IPS DF 6.9 (cell line): ENCODE measurements around the gene FAM83G.
"Not testable (repeated sequence)": the region's sequence is repeated elsewhere in the genome, so short reads cannot be mapped to it uniquely, and the experiment has no call there.

Source experiments
- DNase-seq: peaks from one replicate; pipeline ENCODE4 v3.0.0-alpha.2; 2013; ENCODE audit warnings: low read depth, low spot score
- H3K27ac ChIP-seq: one replicate; pipeline ENCODE4 v1.5.1; 2013; ENCODE audit warnings: low read length, control low read depth
- H3K27me3 ChIP-seq: 2 replicates; pipeline ENCODE4 v1.6.1; 2013; ENCODE audit warnings: mild to moderate bottlenecking, low read length; ENCODE audit not compliant: control insufficient read depth, insufficient read depth
- H3K36me3 ChIP-seq: 2 replicates; pipeline ENCODE4 v1.6.1; 2013; ENCODE audit warnings: low read length; ENCODE audit not compliant: control insufficient read depth, insufficient read depth
- H3K4me1 ChIP-seq: 2 replicates; pipeline ENCODE4 v1.6.1; 2013; ENCODE audit warnings: low read length; ENCODE audit not compliant: control insufficient read depth, insufficient read depth
- H3K4me3 ChIP-seq: 2 replicates; pipeline ENCODE4 v1.5.1; 2013; ENCODE audit warnings: mild to moderate bottlenecking, low read length
- H3K9me3 ChIP-seq: 2 replicates; pipeline ENCODE4 v1.6.1; 2013; ENCODE audit warnings: low read length, inconsistent platforms; ENCODE audit not compliant: control insufficient read depth, insufficient read depth
- WGBS: extraction: QIAGEN DNeasy Blood & Tissue Kit; methylation state at CpG from one replicate; pipeline ENCODE4 v1.1.7; 2013; ENCODE audit warnings: mixed read lengths, missing lambda C conversion rate; ENCODE audit not compliant: insufficient read length, insufficient coverage; 5-methylcytosine and 5-hydroxymethylcytosine counted together

Gene FAM83G

GRCh38 chr17:19038007-19038406, 33.4 kb upstream of the FAM83G start:
- H3K4me3 ChIP-seq, H3K36me3 ChIP-seq, DNase-seq, H3K27ac ChIP-seq, H3K27me3 ChIP-seq, H3K9me3 ChIP-seq, H3K4me1 ChIP-seq: not testable (repeated sequence)
- WGBS = no CpG with 5 or more reads among the region's 17 CpGs

GRCh38 chr17:19037547-19037946, 33.0 kb upstream of the FAM83G start:
- not testable (repeated sequence) for H3K36me3 ChIP-seq, H3K4me3 ChIP-seq, DNase-seq, H3K9me3 ChIP-seq, H3K4me1 ChIP-seq, H3K27me3 ChIP-seq, H3K27ac ChIP-seq
- WGBS = no CpG with 5 or more reads among the region's 6 CpGs

- not testable (repeated sequence) for H3K4me3 ChIP-seq, H3K9me3 ChIP-seq, H3K27ac ChIP-seq, H3K36me3 ChIP-seq, DNase-seq, H3K4me1 ChIP-seq, H3K27me3 ChIP-seq
- no CpG with 5 or more reads among the region's 6 CpGs for WGBS
Observed at GRCh38 chr17:19036186-19036585, 31.6 kb upstream of the FAM83G start.

- H3K4me1 ChIP-seq, DNase-seq, H3K4me3 ChIP-seq, H3K27ac ChIP-seq, H3K36me3 ChIP-seq, H3K27me3 ChIP-seq, H3K9me3 ChIP-seq: not testable (repeated sequence)
- no CpG with 5 or more reads among the region's 24 CpGs for WGBS
Observed at GRCh38 chr17:19032377-19032988, 27.9 kb upstream of the FAM83G start.

- not testable (repeated sequence) for H3K9me3 ChIP-seq, H3K36me3 ChIP-seq, DNase-seq, H3K27ac ChIP-seq, H3K27me3 ChIP-seq, H3K4me3 ChIP-seq, H3K4me1 ChIP-seq
- no CpG with 5 or more reads among the region's 4 CpGs for WGBS
Observed at GRCh38 chr17:19031729-19032128, 27.2 kb upstream of the FAM83G start.

GRCh38 chr17:19030771-19031449, 26.3 kb upstream of the FAM83G start:
- not testable (repeated sequence) for H3K9me3 ChIP-seq, H3K27me3 ChIP-seq, H3K4me3 ChIP-seq, H3K4me1 ChIP-seq, DNase-seq, H3K36me3 ChIP-seq, H3K27ac ChIP-seq
- WGBS = no CpG with 5 or more reads among the region's 5 CpGs

- not testable (repeated sequence) for H3K4me1 ChIP-seq, H3K4me3 ChIP-seq, H3K27me3 ChIP-seq, H3K9me3 ChIP-seq, H3K36me3 ChIP-seq, H3K27ac ChIP-seq, DNase-seq
- WGBS = no CpG with 5 or more reads among the region's 5 CpGs
Observed at GRCh38 chr17:19029740-19030139, 25.2 kb upstream of the FAM83G start.

GRCh38 chr17:19028671-19029070, 24.1 kb upstream of the FAM83G start:
- H3K9me3 ChIP-seq, DNase-seq, H3K27ac ChIP-seq, H3K36me3 ChIP-seq, H3K4me3 ChIP-seq, H3K4me1 ChIP-seq, H3K27me3 ChIP-seq: not testable (repeated sequence)
- WGBS = no CpG with 5 or more reads among the region's 11 CpGs

GRCh38 chr17:19024101-19025078, 19.8 kb upstream of the FAM83G start:
- Histone ChIP-seq H3K4me1 (no peaks in the 10 kb centered on the region), H3K36me3 (no peaks in the 10 kb centered on the region), H3K9me3 (no peaks in the 10 kb centered on the region), H3K4me3 (no peak overlapping the region), H3K27me3 (no peaks in the 10 kb centered on the region), H3K27ac (no peak overlapping the region)
- DNase-seq = no peak
- WGBS = no CpG with 5 or more reads among the region's 22 CpGs

GRCh38 chr17:19023209-19023999, 18.8 kb upstream of the FAM83G start:
- no CpG with 5 or more reads among the region's 9 CpGs for WGBS
- Histone ChIP-seq H3K4me1 (no peaks in the 10 kb centered on the region), H3K36me3 (no peaks in the 10 kb centered on the region), H3K27ac (no peak overlapping the region), H3K9me3 (no peaks in the 10 kb centered on the region), H3K4me3 (no peak overlapping the region), H3K27me3 (no peaks in the 10 kb centered on the region)
- DNase-seq = no peak
